ENCODE data around the gene BMP6. TPM values are rescaled to one million over a fixed set of nuclear protein-coding genes. Genes with fewer than 3 reads are reported as not detected.

BMP6 gene
- total RNA-seq, 1 donor from 2014 or later = 2.6 TPM

GRCh38 chr6:7705483-7705882, 20.4 kb upstream of the BMP6 start:
- ATAC-seq (ENCODE audit: poor library complexity) (no peak), DNase-seq (no peak)
- intact Hi-C loops (cut with DNase I) = no loop called here

- DNase-seq (no peak), ATAC-seq (ENCODE audit: poor library complexity) (peak; percentile 63)
- intact Hi-C loops (cut with DNase I) = no loop called here
These were observed 19.6 kb upstream of the BMP6 start for GRCh38 chr6:7706269-7706668.

GRCh38 chr6:7707787-7708186, 18.1 kb upstream of the BMP6 start:
- intact Hi-C loops (cut with DNase I) = no loop called here
- DNase-seq (no peak), ATAC-seq (ENCODE audit: poor library complexity) (no peak)

GRCh38 chr6:7719364-7719850, 6.5 kb upstream of the BMP6 start:
- ATAC-seq (ENCODE audit: poor library complexity) (no peak), DNase-seq (no peak)
- intact Hi-C loops (cut with DNase I) = no loop called here

- ATAC-seq (ENCODE audit: poor library complexity) = no peak
- no peak for DNase-seq
These were observed 5.6 kb upstream of the BMP6 start for GRCh38 chr6:7720346-7720745.

GRCh38 chr6:7721649-7722048, 4.2 kb upstream of the BMP6 start:
- intact Hi-C loops (cut with DNase I) = loop anchor here (5.0 to 10.0 kb wide), 3 partner anchors 193 to 336 kb away; partner anchors contain the start of gene TXNDC5
- no peak for ATAC-seq (ENCODE audit: poor library complexity)
- no peak for DNase-seq

More at GRCh38 chr6:7720346-7720745, 5.6 kb upstream of the BMP6 start:
- intact Hi-C loops (cut with DNase I) = loop anchor here (5.0 to 10.0 kb wide), 3 partner anchors 194 to 337 kb away; partner anchors contain the start of gene TXNDC5

GRCh38 chr6:7723041-7723447, 2.9 kb upstream of the BMP6 start:
- ATAC-seq (ENCODE audit: poor library complexity) (peak; percentile 66), DNase-seq (peak; percentile 85)
- intact Hi-C loops (cut with DNase I) = loop anchor here (5.0 to 10.0 kb wide), 3 partner anchors 192 to 334 kb away; partner anchors contain the start of gene TXNDC5

GRCh38 chr6:7723554-7723953, 2.3 kb upstream of the BMP6 start:
- DNase-seq = no peak
- ATAC-seq (ENCODE audit: poor library complexity) = no peak
- intact Hi-C loops (cut with DNase I) = loop anchor here (5.0 to 10.0 kb wide), 3 partner anchors 191 to 334 kb away; partner anchors contain the start of gene TXNDC5

- intact Hi-C loops (cut with DNase I) = loop anchor here (10.0 kb wide), 1 partner anchor 189 kb away; the partner anchor contains the start of gene TXNDC5
- ATAC-seq (ENCODE audit: poor library complexity) (no peak), DNase-seq (no peak)
These were observed 487 bp upstream of the BMP6 start for GRCh38 chr6:7725412-7725811.

GRCh38 chr6:7726416-7727085, 652 bp downstream of the BMP6 start:
- DNase-seq = no peak
- ATAC-seq (ENCODE audit: poor library complexity) = peak; percentile 30
- intact Hi-C loops (cut with DNase I) = loop anchor here (10.0 kb wide), 1 partner anchor 188 kb away; the partner anchor contains the start of gene TXNDC5

- no peak for ATAC-seq (ENCODE audit: poor library complexity)
- intact Hi-C loops (cut with DNase I) = loop anchor here (10.0 kb wide), 1 partner anchor 187 kb away; the partner anchor contains the start of gene TXNDC5
- DNase-seq = peak; percentile 45
These were observed 1.4 kb downstream of the BMP6 start for GRCh38 chr6:7727086-7727945.

GRCh38 chr6:7727946-7728854, 2.3 kb downstream of the BMP6 start:
- DNase-seq (peak; percentile 49), ATAC-seq (ENCODE audit: poor library complexity) (no peak)
- intact Hi-C loops (cut with DNase I) = loop anchor here (10.0 kb wide), 1 partner anchor 187 kb away; the partner anchor contains the start of gene TXNDC5

GRCh38 chr6:7728855-7729590, 3.1 kb downstream of the BMP6 start:
- intact Hi-C loops (cut with DNase I) = loop anchor here (10.0 kb wide), 1 partner anchor 186 kb away; the partner anchor contains the start of gene TXNDC5
- no peak for ATAC-seq (ENCODE audit: poor library complexity)
- no peak for DNase-seq

- ATAC-seq (ENCODE audit: poor library complexity) (no peak), DNase-seq (no peak)
- intact Hi-C loops (cut with DNase I) = no loop called here
These were observed 4.3 kb downstream of the BMP6 start for GRCh38 chr6:7730001-7730783.

GRCh38 chr6:7730784-7731227, 4.9 kb downstream of the BMP6 start:
- DNase-seq (no peak), ATAC-seq (ENCODE audit: poor library complexity) (no peak)
- intact Hi-C loops (cut with DNase I) = no loop called here

- intact Hi-C loops (cut with DNase I) = no loop called here
- ATAC-seq (ENCODE audit: poor library complexity) (no peak), DNase-seq (no peak)
These were observed 5.4 kb downstream of the BMP6 start for GRCh38 chr6:7731294-7731693.

- ATAC-seq (ENCODE audit: poor library complexity) (no peak), DNase-seq (no peak)
- intact Hi-C loops (cut with DNase I) = no loop called here
These were observed 6.3 kb downstream of the BMP6 start for GRCh38 chr6:7732228-7732627.
